HG03432 (cell line): ENCODE measurements around the gene OPA3.
A peak's percentile ranks its signal among the peaks of the same experiment; 100 is the strongest.
"Not testable (repeated sequence)": the region's sequence is repeated elsewhere in the genome, so short reads cannot be mapped to it uniquely, and the experiment has no call there.

ENCODE experiments used
- ATAC-seq: cut with Tn5 transposase; IDR thresholded peaks from one replicate; pipeline ENCODE4 v1.9.1; 2021; ENCODE audit warnings: mild to moderate bottlenecking, moderate library complexity; ENCODE audit not compliant: unreplicated experiment

The OPA3 gene

GRCh38 chr19:45523642-45524256 lies 60.9 kb downstream of the OPA3 start:
- peak; percentile 78 for ATAC-seq

DNA sequence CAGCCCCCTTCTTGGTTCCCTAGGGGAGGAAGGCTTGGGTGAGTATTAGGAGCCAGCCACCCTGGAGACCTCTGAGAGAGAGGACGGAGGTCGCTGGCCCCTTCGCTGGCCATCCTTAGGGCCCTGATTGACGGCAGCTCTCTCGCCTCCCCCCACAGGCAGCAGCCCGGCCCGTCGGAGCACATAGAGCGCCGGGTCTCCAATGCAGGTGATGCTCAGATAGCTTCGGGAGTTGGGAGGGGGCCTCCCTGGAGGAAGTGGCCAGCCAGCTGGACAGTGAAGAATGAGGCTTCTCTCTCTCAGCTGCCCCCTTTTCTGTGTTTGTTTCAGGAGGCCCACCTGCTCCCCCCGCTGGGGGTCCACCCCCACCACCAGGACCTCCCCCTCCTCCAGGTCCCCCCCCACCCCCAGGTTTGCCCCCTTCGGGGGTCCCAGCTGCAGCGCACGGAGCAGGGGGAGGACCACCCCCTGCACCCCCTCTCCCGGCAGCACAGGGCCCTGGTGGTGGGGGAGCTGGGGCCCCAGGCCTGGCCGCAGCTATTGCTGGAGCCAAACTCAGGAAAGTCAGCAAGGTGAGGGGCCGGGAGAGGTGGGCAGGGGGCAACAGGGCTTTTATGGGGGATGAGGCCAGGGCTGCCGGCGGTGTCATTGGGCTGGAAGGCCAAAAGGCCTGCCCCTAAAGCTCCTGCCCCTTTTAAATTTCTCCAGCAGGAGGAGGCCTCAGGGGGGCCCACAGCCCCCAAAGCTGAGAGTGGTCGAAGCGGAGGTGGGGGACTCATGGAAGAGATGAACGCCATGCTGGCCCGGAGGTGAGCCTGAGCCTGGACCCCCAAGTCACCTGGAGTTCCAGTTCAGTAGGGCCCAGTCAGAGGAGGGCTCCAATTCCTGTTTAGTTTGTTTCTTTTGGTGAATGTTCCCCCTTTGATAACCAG lies 62.3 kb downstream of the OPA3 start:
- no peak for ATAC-seq

GRCh38 chr19:45518469-45518826 lies 66.2 kb downstream of the OPA3 start:
- no peak for ATAC-seq

DNA sequence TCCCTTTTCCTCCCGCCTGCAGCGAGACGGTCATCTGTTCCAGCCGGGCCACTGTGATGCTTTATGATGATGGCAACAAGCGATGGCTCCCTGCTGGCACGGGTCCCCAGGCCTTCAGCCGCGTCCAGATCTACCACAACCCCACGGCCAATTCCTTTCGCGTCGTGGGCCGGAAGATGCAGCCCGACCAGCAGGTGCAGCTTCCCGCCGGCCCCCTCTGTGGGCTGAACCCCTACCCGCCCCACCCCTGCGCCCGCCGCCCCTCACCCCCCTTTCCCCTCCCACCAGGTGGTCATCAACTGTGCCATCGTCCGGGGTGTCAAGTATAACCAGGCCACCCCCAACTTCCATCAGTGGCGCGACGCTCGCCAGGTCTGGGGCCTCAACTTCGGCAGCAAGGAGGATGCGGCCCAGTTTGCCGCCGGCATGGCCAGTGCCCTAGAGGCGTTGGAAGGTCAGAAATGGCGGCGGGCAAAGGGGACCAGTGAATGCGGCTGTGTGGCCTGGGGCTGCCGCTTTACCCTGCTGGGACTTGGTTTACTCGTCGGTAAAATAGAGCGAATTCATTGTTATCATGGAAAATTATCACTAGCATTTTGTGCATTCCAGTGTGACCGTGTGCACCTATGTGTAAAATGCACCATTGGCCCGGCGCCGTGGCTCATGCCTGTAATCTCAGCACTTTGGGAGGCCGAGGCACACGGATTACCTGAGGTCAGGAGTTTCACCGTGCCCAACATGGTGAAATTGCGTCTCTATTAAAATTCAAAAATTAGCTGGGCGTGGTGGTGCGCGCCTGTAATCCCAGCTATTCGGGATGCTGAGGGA lies 66.7 kb downstream of the OPA3 start:
- no peak for ATAC-seq

DNA sequence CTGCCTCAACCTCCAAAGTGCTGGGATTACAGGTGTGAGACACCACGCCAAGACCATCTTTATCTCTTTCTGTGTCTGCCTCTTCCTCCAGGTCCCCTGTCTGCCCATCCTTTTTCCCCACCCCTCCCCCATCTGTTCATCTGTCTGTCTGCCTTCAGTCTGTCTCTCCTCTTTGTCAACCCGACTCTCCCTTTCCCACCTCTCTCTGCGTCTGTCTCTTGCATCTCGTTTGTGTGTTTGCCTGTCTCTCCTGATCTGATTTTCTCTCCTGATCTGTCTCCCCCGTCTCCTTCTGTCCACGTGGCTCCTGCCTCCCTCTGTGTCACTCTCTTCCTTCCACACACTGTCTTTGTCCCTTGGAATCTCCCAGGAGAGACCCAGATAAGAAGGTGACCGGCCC lies 67.4 kb downstream of the OPA3 start:
- no peak for ATAC-seq

DNA sequence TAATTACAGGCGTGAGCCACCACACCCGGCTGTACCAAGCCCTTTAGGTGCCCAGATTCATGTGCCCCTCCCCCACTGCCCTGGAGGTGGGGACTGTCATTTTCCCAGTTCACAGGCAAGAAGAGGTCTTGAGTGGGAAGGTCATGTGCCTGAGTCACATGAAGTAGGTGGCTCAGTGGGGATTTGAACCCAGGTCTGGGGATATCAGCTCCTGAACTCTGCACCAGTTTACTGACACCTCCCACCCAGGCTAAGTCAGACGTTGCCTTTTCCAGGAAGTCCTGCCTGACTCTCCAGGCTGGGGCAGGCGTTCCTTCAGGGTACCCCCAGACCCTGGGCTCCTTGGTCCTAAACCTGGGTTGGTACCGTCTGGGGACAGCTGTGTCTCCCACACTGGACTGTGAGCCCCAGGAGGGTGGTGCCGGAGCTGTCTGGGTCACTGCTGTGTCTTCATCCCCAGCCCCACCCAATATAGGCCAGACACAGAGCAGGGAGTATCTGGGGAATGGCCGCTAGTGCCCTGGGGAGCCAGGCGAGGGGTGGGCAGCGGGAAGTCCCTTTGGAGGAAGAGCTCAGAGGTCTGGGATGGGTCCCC lies 68.7 kb downstream of the OPA3 start:
- ATAC-seq: no peak

GRCh38 chr19:45515081-45515624 lies 69.4 kb downstream of the OPA3 start:
- ATAC-seq: peak; percentile 46

DNA sequence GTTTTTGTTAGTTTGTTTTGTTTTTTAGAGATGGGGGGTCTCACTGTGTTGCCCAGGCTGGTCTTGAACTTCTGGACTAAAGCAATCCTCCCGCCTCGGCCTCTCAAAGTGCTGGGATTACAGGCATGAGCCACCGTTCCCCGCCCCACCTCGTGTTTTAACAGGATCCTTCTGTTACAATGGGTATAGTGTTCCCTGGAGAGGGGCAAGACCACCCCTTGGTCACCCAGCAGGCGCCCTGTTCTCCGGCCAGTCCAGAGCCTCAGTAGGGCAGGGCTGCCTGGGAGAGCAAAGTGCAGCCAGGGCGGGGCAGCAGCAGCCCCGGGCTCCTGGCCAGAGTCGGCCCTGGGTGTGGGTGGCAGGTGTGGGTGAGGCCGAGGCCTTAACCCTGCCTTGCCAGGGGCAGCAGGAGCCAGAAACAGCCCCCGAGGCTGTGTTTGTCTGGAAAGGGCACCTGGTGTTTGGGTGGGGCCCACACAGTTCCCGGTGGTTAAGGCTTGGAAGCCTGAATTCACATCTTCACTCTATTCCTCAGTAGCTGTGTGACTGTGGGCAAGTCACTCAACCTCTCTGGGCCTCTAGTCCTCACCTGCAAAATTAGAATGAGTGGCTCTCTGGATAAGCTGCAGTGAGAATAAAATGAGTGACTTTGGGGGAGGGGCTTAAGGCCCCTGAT lies 70.1 kb downstream of the OPA3 start:
- peak; percentile 7 for ATAC-seq

- no peak for ATAC-seq
These were observed 71.6 kb downstream of the OPA3 start for GRCh38 chr19:45512881-45513483.

GRCh38 chr19:45511074-45511473 lies 73.5 kb downstream of the OPA3 start:
- no peak for ATAC-seq

DNA sequence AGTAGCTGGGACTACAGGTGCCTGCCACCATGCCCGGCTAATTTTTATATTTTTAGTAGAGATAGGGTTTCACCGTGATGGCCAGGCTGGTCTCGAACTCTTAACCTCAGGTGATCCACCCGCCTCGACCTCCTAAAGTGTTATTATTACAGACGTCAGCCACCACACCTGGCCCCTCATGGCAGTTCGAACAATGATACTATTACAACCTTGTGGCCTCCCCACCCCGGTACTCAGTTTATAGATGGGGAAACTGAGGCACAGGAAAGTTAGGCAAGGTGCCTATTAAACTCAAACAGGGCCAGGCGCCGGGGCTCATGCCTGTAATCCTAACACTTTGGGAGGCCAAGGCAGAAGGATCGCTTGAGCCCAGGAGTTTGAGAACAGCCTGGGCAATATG lies 74.2 kb downstream of the OPA3 start:
- not testable (repeated sequence) for ATAC-seq

GRCh38 chr19:45509692-45510015 lies 74.9 kb downstream of the OPA3 start:
- ATAC-seq: no peak

GRCh38 chr19:45508861-45509691 lies 75.5 kb downstream of the OPA3 start:
- ATAC-seq: no peak

DNA sequence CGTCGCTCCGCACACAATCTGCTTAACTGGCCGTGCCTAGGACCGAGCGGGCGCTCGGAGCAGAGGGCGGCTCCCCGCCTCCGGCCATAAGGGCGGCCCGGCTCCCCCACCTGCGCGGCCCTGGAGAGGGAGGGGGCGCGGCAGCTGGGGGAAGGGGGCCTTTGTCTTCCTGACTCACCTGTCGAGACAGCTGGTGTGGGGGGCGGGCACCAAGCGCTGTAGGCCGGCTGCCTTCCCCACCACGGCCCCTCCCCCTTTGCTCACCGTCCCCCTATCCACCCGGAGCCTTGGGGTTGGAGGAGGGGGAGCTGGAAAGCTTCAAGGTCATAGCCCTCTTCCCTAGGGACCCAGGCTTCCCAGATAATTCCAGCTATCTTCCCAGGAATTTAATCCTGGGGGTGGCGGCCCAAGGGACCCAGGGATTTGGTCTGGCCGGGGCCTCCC lies 76.2 kb downstream of the OPA3 start:
- ATAC-seq: no peak

DNA sequence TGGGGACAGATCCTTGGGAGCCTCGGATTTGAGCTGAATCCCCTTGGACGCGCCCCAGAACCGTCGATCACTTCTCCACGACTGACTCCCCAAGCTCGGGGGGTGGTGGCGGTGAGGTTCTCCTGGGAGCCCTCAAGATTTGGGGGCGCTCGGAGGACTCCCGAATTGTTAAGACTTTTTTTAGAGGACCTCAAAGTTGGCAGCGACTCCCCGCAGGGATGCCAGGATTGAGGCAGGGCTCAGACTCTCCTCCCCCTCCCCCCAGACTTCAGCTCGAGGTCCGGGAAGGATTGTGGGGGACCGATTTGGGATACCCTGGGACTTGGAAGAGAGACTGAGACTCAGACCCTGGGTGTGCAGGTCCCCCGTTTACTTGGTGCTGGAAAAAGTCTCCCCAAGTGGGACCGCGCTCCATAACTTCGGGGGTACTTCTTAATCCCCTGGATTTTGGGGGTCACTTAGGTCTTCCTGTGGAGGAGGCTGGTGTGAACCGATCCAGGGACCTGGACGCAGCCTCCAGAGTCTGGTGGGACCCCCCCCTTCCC lies 76.7 kb downstream of the OPA3 start:
- ATAC-seq: no peak

DNA sequence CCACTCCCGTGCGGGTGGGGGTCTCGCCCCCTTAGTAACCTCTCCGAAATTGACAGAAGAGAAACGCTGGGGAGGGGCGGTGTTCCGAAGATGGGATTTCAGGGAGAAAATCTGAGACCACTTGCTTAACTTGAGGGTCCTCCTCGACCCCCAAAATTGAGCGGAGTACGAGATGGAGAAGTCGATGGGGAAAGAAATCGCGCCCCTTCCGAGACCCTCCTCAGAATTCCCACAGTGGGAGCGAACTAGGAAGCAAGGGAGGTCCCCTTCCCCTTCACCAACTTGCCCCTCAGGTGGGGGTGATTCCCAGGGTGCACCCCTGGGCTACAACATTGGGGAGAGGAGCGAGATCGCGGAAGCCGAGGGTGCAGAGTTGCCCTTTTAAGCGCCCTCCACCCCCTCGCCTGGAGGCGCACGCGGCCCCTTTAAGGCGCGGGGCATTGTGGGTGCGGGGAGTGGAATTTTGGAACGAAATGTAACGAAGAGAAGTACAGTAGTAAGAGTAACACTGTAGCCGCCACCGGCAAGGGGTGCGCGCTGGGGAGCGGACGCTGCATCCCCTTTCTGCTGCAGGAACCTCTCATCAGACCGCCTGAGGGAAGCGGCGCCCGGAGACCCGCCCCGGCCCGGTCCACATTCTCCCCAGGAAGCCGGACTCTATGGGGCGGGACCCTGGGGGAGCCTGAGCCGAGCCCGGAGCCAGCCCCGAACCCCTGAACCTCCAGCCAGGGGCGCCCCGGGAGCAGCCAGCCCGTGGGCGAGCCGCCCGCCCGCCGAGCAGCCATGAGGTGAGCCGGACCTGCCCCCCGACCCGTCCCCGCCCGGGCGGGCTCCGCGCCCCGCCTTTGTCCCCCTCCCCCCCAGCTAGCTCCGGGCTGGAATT lies 77.4 kb downstream of the OPA3 start, which contains the start of gene VASP:
Gene VASP, plus strand, starts transcription at position 491 of the 883 bp plus-strand sequence. Its CDS starts 293 bp downstream, at position 784.
- ATAC-seq: peak; percentile 51

DNA sequence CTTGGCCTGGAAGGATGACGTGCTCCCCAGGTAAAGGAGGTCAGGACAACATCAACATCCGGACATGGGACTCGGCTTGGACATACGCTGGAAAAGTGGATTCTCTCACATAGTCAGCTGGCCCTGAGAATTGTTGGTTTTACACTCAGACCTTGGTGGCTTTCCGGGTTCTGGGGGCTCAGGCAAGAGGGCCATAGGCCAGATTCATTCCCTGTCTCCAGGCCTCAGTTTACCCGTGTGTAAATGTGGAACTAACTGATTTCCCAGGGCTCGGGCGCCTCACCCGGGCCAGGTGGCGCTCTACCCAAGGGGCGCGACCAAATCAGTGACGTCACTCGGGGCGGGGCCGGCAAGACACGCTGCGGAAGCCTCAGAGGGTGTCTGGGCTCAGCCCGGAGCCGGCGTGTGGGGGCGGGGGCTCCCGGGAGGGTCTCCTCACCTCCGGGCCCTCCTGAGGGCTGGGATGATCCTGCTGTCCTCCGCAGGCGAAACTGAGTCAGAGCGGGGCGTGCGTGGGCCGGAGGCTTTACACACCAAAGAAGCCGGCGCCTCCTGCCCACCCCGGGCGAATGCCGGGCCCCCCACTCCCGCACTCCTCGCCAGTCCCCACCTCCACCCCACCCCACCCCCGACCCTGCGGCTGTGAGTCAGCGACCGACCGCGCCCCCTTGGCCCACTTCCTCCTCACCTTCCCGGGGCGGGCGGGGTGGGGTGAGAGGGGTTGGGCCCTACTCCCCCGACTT lies 78.2 kb downstream of the OPA3 start:
- peak; percentile 64 for ATAC-seq
